ENCODE results near the gene ARHGAP12. TPM values are rescaled to one million over a fixed set of nuclear protein-coding genes. Genes with fewer than 3 reads are reported as not detected.

The ARHGAP12 gene
- total RNA-seq, 1 experiment from 2014 or later: 62.3 TPM

DNA sequence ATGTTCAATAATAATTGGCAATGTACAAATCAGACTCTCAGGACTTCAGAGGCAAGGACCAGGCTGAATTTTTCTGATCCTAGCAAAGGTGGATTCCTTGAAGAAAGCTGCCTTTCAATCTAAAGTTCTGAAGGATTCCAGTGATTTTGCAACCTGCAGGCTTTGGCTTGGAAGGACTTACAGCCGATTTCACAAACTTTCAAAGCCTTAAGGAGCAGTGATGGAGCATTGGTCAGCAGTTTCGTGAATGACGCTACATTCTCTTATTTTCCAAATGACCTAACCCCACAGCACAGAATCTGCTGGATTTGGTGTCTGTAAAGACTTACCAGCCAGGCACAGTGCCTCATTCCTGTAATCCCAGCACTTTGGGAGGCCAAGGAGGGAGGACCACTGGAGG, 167.5 kb downstream of the ARHGAP12 start:
- Mint-ChIP-seq H3K9me3 (ENCODE audit: unreplicated experiment) (no peaks in the 10 kb centered on the region), H3K4me3 (ENCODE audit: unreplicated experiment) (peak overlapping the region; percentile 99), H3K4me1 (ENCODE audit: low read depth, unreplicated experiment) (no peaks in the 10 kb centered on the region), H3K27ac (ENCODE audit: unreplicated experiment) (no peak overlapping the region), H3K36me3 (ENCODE audit: insufficient read depth, unreplicated experiment) (peaks cover 7% of the 10 kb centered on the region), H3K27me3 (ENCODE audit: insufficient read depth, unreplicated experiment) (no peaks in the 10 kb centered on the region)
- Histone ChIP-seq H3K9me3 (no peaks in the 10 kb centered on the region; the same call in 1 of the 2 replicates), H3K4me1 (0 out of 2 replicates have a peak, but pooled peaks cover 3% of the 10 kb centered on the region), H3K27me3 (replicated peaks; ENCODE audit: control insufficient read depth, insufficient read depth, low read length) (no peaks in the 10 kb centered on the region), H3K4me3 (ENCODE audit: low read depth, low read length) (no peak overlapping the region), H3K36me3 (ENCODE audit: control insufficient read depth, insufficient read depth, low read length) (no peaks in the 10 kb centered on the region)
- intact Hi-C loops (cut with micrococcal nuclease; ENCODE audit: unreplicated experiment): loop anchor here (5.0 to 10.0 kb wide), 4 partner anchors 46 to 729 kb away; partner anchors contain the start of genes CCDC7, ZEB1 and ZNF438
- no peak for DNase-seq
- TF ChIP-seq, protein P1, sequence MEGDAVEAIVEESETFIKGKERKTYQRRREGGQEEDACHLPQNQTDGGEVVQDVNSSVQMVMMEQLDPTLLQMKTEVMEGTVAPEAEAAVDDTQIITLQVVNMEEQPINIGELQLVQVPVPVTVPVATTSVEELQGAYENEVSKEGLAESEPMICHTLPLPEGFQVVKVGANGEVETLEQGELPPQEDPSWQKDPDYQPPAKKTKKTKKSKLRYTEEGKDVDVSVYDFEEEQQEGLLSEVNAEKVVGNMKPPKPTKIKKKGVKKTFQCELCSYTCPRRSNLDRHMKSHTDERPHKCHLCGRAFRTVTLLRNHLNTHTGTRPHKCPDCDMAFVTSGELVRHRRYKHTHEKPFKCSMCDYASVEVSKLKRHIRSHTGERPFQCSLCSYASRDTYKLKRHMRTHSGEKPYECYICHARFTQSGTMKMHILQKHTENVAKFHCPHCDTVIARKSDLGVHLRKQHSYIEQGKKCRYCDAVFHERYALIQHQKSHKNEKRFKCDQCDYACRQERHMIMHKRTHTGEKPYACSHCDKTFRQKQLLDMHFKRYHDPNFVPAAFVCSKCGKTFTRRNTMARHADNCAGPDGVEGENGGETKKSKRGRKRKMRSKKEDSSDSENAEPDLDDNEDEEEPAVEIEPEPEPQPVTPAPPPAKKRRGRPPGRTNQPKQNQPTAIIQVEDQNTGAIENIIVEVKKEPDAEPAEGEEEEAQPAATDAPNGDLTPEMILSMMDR (IDR thresholded peaks at IDR 0.05; ENCODE audit: insufficient read depth in 1 of 2, low read depth in 1 of 2, low read length in 1 of 2, severe bottlenecking in 1 of 2, unreplicated experiment in 1 of 2): no peak
- no TSS peak for BruUV-seq (replicated peaks)
- ChIA-PET POLR2A (no interaction called here), CTCF (no interaction called here)

DNA sequence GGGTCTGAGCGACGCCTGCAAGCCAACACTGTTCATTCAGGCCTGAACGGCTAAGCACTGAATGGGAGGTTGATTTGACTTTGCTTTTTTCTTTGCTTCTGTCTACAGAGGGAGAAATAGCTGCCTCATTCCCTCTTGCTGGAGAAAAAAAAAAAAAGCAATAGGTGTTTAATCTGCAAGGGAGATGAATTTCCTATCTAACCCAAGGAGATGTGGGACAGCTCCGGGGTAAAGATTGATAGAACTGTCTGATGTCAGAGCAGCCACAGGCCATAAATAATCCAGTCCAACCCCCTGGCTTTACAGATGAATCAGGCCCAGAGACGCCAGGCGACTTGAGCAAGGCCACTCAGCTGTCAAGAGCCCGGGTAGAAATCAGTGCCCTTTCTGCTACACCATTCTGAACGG, 168.0 kb downstream of the ARHGAP12 start:
- ChIA-PET CTCF (no interaction called here), POLR2A (no interaction called here)
- BruUV-seq (replicated peaks): TSS peak; percentile 81
- peaks cover 3% of the 10 kb centered on the region; the same call in 1 of the 2 replicates for H3K4me1 ChIP-seq
- DNase-seq: no peak
- H3K9me3 ChIP-seq: no peaks in the 10 kb centered on the region; the same call in 1 of the 2 replicates
- no peaks in the 10 kb centered on the region for H3K27me3 ChIP-seq (replicated peaks; ENCODE audit: control insufficient read depth, insufficient read depth, low read length)
- Mint-ChIP-seq H3K27ac (ENCODE audit: unreplicated experiment) (peak overlapping the region; percentile 94), H3K36me3 (ENCODE audit: insufficient read depth, unreplicated experiment) (peaks cover 7% of the 10 kb centered on the region), H3K4me1 (ENCODE audit: low read depth, unreplicated experiment) (peaks cover 2% of the 10 kb centered on the region), H3K27me3 (ENCODE audit: insufficient read depth, unreplicated experiment) (no peaks in the 10 kb centered on the region), H3K4me3 (ENCODE audit: unreplicated experiment) (peak overlapping the region; percentile 99), H3K9me3 (ENCODE audit: unreplicated experiment) (no peaks in the 10 kb centered on the region)
- TF ChIP-seq, protein P1 (IDR thresholded peaks at IDR 0.05; ENCODE audit: insufficient read depth in 1 of 2, low read depth in 1 of 2, low read length in 1 of 2, severe bottlenecking in 1 of 2, unreplicated experiment in 1 of 2): no peak
- intact Hi-C loops (cut with micrococcal nuclease; ENCODE audit: unreplicated experiment): loop anchor here (1.0 to 10.0 kb wide), 5 partner anchors 47 to 728 kb away; partner anchors contain the start of genes CCDC7, ZEB1 and ZNF438
- peak overlapping the region; percentile 61 for H3K4me3 ChIP-seq (ENCODE audit: low read depth, low read length)
- no peaks in the 10 kb centered on the region for H3K36me3 ChIP-seq (ENCODE audit: control insufficient read depth, insufficient read depth, low read length)

DNA sequence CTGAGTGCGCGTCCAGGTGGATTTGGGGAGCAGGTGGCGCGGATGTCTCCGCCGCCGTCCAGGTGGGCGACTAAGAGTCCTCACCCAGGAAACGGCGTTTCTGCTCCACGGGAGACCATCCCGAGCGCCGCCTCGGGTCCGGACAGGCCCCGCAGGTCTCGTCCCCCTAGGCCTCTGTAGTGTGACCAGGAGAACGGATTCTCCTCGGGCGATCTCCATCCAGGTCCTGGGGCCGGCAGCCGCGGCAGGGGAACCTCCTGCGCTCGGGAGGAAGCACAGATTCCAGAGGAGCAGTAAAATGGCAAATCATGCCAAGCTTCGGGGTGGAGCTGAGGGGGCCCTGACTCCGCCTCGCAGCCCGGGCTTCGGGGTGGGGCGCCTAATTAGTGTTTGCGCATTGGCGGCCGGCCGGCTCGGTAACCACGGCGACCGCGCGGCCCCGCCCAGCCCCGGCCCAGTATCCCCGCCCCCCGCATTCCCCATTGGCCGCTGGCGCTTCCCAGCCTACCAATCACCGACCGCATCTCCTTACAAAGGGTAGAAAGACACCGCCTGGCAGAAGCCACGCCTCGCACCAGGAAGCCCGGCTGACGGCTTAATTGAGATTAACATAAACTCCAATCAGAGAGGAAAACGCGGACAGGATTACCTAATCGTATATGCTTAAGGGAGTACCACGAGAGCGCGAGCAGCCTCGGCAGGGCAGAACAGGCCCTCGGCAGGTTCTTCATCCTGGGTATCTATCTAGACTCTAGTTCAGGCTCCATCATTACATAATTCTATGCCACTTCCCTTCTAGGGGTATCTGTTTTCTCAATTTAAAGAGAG, 168.6 kb downstream of the ARHGAP12 start:
- BruUV-seq (replicated peaks): no TSS peak
- Histone ChIP-seq H3K9me3 (no peaks in the 10 kb centered on the region; the same call in 1 of the 2 replicates), H3K27me3 (replicated peaks; ENCODE audit: control insufficient read depth, insufficient read depth, low read length) (no peaks in the 10 kb centered on the region), H3K4me1 (peaks cover 8% of the 10 kb centered on the region), H3K4me3 (ENCODE audit: low read depth, low read length) (peak overlapping the region; percentile 90), H3K36me3 (ENCODE audit: control insufficient read depth, insufficient read depth, low read length) (no peaks in the 10 kb centered on the region)
- TF ChIP-seq, protein P1 (IDR thresholded peaks at IDR 0.05; ENCODE audit: insufficient read depth in 1 of 2, low read depth in 1 of 2, low read length in 1 of 2, severe bottlenecking in 1 of 2, unreplicated experiment in 1 of 2): no peak
- H3K27ac Mint-ChIP-seq (ENCODE audit: unreplicated experiment): peak overlapping the region; percentile 94
- H3K9me3 Mint-ChIP-seq (ENCODE audit: unreplicated experiment): no peaks in the 10 kb centered on the region
- no peaks in the 10 kb centered on the region for H3K27me3 Mint-ChIP-seq (ENCODE audit: insufficient read depth, unreplicated experiment)
- H3K36me3 Mint-ChIP-seq (ENCODE audit: insufficient read depth, unreplicated experiment): peaks cover 7% of the 10 kb centered on the region
- peaks cover 9% of the 10 kb centered on the region for H3K4me1 Mint-ChIP-seq (ENCODE audit: low read depth, unreplicated experiment)
- CTCF ChIA-PET: interaction anchor here (0.6 to 1.0 kb wide), 3 partner anchors 10 to 1178 kb away, joined by 3 to 4 read pairs (median 4); no protein-coding TSS in a partner anchor
- POLR2A ChIA-PET: interaction anchor here (0.5 to 1.0 kb wide), 5 partner anchors 10 to 1411 kb away, joined by 3 to 9 read pairs (median 5); partner anchors contain the start of genes MTPAP and ZNF438
- DNase-seq: peak; percentile 97 to 98
- intact Hi-C loops (cut with micrococcal nuclease; ENCODE audit: unreplicated experiment): loop anchor here (1.0 to 10.0 kb wide), 5 partner anchors 47 to 728 kb away; partner anchors contain the start of genes CCDC7, ZEB1 and ZNF438
- peak overlapping the region; percentile 99 for H3K4me3 Mint-ChIP-seq (ENCODE audit: unreplicated experiment)

Measured in Caco-2 (cell line).